WI38 (cell line): ENCODE data around the gene TAOK3.
"Not testable (repeated sequence)": the region's sequence is repeated elsewhere in the genome, so short reads cannot be mapped to it uniquely, and the experiment has no call there.

Source experiments
- H3K4me3 ChIP-seq: 2 replicates; pipeline ENCODE4 v1.5.1; 2011; ENCODE audit warnings: low read depth, mild to moderate bottlenecking, control low read depth, low read length
- TF ChIP-seq, protein P1 (sequence below): IDR thresholded peaks from 2 replicates; pipeline ENCODE4 v1.5.1; 2012; ENCODE audit warnings: low read depth, mild to moderate bottlenecking, control low read depth, low read length

TAOK3 gene

DNA sequence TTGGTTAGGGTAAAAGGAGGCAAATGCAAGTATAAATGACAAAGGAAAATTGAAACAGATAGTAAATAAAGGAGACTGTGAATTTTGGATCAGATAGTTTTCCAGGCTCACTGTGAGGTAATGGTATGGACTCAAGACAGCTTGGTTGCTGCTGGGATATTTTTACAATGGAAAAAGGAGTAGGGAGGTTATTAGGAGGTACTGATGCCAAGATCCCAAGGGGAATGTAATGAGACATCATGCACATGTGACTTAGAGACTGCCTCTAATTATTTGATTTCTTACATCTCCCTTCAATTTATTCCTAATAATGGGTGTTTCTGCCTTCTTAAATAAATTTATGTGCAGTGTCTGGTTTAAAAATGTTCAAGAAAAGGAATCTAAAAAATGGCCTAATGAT is 56.9 kb downstream of the TAOK3 start:
- H3K4me3 ChIP-seq = no peak overlapping the region
- TF ChIP-seq, protein P1, sequence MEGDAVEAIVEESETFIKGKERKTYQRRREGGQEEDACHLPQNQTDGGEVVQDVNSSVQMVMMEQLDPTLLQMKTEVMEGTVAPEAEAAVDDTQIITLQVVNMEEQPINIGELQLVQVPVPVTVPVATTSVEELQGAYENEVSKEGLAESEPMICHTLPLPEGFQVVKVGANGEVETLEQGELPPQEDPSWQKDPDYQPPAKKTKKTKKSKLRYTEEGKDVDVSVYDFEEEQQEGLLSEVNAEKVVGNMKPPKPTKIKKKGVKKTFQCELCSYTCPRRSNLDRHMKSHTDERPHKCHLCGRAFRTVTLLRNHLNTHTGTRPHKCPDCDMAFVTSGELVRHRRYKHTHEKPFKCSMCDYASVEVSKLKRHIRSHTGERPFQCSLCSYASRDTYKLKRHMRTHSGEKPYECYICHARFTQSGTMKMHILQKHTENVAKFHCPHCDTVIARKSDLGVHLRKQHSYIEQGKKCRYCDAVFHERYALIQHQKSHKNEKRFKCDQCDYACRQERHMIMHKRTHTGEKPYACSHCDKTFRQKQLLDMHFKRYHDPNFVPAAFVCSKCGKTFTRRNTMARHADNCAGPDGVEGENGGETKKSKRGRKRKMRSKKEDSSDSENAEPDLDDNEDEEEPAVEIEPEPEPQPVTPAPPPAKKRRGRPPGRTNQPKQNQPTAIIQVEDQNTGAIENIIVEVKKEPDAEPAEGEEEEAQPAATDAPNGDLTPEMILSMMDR = no peak

GRCh38 chr12:118312578-118312977 is 60.1 kb downstream of the TAOK3 start:
- TF ChIP-seq, protein P1 = no peak

DNA sequence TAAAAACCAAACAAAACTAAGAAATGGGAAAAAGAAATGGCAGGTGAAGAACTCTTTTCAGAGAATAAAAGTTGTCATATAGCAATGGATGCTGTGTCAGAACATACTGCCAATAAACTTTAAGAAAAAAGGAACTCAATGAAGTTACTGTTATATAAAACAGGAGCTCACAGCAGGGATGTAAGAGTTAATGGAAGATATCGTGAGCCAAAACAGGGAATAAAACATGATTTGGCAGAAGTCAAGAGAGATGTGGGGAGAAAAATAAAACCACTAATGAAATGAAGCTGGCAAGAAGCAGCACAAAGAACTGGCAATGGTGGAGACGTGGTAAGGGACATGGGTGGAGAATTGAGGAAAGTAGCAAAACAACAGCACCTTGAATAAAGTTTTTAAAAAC is 61.0 kb downstream of the TAOK3 start:
- TF ChIP-seq, protein P1 = no peak
- no peak overlapping the region for H3K4me3 ChIP-seq

More at GRCh38 chr12:118312578-118312977, 60.1 kb downstream of the TAOK3 start:
- H3K4me3 ChIP-seq = no peak overlapping the region

DNA sequence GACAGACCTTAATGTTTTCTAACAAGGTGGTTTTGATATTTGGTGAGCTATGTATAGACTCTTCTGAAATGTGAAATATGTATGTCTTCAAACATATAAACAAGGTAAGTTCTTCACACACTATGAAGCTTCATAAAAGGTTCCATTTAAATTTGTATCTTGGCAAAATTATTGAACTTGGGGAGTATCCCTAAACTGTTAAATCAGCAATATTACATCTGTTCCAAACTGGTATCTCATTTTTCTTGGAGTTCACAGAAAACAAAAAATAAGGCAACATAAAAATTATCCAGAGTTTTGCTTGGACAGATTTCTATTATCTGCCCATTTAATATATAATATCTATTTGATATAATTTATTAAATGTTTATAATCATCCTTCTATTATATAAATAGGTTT is 62.4 kb downstream of the TAOK3 start:
- no peak overlapping the region for H3K4me3 ChIP-seq
- TF ChIP-seq, protein P1 = no peak

DNA sequence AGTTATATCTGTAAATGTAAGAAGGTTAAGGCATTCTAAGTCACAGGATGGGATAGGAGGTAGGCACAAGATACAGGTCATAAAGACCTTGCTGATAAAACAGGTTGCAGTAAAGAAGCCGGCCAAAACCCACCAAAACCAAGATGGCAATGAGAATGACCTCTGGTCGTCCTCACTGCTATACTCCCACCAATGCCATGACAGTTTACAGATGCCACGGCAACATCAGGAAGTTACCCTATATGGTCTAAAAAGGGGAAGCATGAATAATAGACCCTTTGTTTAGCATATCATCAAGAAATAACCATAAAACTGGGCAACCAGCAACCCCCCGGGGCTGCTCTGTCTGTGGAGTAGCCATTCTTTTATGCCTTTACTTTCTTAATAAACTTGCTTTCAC is 64.7 kb downstream of the TAOK3 start:
- not testable (repeated sequence) for H3K4me3 ChIP-seq

DNA sequence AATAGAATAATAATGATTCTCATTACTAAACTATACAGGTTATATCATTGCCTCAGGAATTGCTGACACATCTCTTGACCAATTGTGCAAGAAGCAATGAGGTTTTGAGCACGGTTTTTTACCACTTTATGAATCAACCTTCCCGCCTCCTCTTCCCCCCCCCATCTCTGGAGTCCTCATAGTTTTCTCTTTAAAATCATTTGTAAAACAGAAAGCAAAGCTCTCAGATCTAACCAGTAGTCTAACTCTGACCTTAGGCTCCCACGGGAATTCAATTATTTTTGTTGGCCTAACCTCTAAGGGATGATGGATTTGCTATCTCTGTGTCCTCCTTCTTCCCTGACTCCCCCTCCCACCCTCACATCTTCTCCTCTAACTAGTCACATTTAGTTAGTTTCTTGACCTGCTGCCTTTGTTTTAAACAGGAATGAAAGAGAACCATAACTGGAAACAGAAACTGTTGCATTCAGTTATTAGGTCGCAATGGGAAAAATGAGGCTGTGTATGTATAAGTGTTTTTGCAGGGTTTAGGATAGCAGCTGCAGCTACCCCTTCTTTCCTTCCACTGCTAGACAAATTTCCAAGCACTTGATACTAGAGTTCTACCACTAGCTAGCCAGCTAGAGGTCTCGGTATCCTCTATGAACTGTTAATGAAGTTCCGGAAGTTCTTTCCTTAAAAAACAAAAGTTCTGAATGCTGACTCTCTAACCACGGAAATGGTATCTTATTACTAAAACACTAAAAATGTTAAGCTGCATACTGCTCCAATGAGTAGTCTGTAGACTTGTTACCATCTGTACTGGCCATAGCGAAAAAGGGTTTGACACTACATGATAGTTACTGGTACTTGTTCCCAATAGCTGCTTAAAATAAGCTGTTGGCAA is 65.4 kb downstream of the TAOK3 start:
- TF ChIP-seq, protein P1 = no peak
- peak overlapping the region; percentile 52 for H3K4me3 ChIP-seq

DNA sequence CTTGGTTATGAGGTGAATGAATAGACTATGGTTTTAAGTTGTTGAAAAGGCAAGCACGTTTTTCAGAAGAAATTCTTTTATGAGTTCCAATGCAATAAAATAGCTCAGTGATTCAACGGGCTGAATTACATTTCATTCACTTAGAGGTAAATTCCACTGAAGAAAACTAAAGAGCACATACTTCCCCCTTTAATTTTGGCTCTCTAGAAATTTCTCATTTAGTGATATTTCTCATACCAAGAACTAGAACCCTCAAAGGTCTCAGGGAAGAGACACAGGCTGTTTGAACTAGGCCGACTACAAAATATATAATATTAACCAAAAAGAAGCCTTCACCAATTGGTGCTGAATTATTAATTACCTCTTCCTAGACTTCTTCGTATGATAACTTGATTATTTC is 68.6 kb downstream of the TAOK3 start:
- TF ChIP-seq, protein P1 = no peak
- no peak overlapping the region for H3K4me3 ChIP-seq
